GM21381 (cell line): Measurements from ENCODE around the gene RNF19B.

Source experiments
- ATAC-seq: cut with Tn5 transposase; IDR thresholded peaks from one replicate; pipeline ENCODE4 v1.9.1; 2021; ENCODE audit warnings: mild to moderate bottlenecking, moderate library complexity; ENCODE audit not compliant: unreplicated experiment

Gene RNF19B

GRCh38 chr1:32903991-32904785 lies 60.4 kb downstream of the RNF19B start:
- no peak for ATAC-seq

DNA sequence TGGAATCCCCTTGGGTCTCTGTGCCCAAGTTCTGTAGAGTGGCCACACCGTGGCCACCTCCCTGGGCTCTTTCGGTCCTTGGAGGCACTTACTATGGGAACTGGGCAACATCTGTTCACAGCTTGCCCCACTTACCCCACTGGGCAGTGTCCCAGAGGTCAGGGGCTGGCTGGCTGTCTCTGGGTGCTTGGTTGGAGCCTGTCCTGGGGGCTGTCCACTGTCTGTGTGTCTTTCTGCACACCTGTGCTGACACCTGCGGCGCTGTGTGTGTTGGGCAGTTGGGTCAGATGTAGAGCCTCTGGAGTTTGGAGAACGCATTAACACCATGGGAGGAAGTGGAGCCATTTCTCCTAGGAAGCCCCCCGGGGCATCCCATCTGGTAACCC lies 62.1 kb downstream of the RNF19B start:
- no peak for ATAC-seq

DNA sequence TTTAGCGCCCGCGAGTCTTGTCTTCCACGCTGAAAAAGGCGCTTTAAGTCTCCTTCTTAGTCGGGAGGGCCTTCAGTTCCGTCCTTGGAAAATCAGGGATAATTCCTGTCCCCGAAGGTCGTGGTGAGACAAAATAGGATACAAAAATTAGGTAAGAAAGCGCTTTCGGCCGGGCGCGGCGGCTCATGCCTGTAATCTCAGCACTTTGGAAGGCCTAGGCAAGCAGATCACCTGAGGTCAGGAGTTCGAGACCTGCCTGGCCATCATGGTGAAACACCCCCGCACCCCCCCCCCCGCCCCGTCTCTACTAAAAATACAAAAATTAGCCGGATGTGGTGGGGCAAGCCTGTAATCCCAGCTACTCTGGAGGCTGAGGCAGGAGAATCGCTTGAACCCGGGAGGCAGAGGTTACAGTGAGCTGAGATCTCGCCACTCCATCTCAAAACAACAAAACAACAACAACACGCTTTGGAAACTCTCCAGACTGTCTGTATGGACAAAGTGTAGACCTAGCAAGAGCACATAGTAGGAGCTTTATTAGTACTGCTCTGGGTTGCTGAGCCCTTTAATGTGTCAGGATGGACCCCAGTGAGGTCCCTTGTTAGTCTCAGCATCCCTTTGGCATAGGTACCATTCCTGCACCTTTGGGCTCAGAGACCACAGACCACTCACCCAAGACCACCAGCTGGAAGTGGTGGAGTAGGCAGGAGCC lies 62.6 kb downstream of the RNF19B start:
- ATAC-seq, result no peak

DNA sequence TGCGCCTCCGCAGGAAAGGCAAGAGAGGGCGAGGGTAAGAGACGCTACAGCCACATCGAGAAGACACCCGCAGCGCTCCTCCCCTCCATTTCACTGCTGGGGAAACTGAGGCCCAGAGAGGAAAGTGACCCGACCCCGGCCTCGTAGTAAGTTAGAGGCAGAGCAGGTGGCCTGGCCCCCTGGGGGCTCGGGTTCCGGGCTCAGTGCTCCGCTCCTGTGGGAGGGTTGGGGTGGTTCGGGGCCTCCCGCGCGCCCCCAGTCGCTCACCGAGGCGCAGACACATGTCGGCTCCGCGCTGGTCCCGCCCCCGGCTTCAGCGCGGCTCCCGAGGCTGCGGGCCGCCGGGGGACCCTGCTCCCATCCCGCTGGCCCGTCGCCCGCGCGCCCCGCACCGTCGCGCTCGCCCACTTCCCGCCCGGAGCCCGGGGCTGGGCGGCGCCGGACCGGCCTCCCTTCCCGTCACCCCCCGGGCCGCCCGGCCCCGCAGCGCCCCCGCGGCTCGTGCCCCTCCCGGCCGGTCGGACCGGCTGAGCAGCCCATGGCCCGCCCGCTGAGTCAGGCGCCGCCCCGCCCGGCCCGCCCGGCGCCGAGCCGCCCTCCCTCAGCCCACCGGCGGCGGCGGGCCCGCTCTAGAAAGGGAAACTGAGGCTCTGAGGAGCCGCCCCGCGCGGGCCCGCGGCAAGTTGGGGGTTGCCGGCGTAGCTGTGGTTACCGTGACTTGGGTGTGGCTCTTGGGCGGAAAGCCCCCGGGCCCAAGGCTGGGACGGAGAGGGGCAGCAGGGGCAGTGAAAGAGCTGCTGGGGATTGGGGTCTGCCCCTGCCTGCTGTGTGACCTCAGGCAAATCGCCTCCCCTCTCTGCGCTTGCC lies 63.4 kb downstream of the RNF19B start, which contains the start of gene TMEM54:
TMEM54 (minus strand) TSS at position 434 of the 867 bp plus-strand sequence; CDS start at position 283, 151 bp downstream.
- no peak for ATAC-seq

DNA sequence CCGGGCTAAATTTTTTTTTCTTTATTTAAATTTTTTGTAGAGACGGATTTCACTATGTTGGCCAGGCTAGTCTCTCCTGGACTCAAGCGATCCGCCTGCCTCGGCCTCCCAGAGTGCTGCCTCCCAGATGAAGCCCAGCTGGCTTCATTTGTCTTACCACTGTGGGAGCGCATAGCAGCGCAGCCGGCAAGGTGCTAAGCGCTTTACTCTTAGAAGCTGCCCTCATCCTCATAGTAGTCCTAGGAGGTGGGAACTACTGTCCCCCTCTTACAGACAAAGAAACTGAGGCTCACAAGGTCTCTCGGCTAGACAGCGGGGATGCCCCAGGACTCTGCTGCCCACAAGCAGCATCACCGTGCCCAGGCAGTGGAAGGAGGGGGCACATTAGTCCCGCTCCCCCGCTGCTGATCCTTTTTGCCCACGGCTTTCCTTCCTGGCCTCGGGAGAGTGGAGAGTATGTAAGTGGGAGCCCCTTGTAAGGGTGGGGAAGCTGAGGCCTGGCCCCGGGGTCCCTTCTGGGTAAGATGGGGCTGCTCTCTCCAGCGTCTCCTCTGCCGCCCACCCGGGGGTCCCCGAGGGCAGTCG lies 64.1 kb downstream of the RNF19B start:
- no peak for ATAC-seq

DNA sequence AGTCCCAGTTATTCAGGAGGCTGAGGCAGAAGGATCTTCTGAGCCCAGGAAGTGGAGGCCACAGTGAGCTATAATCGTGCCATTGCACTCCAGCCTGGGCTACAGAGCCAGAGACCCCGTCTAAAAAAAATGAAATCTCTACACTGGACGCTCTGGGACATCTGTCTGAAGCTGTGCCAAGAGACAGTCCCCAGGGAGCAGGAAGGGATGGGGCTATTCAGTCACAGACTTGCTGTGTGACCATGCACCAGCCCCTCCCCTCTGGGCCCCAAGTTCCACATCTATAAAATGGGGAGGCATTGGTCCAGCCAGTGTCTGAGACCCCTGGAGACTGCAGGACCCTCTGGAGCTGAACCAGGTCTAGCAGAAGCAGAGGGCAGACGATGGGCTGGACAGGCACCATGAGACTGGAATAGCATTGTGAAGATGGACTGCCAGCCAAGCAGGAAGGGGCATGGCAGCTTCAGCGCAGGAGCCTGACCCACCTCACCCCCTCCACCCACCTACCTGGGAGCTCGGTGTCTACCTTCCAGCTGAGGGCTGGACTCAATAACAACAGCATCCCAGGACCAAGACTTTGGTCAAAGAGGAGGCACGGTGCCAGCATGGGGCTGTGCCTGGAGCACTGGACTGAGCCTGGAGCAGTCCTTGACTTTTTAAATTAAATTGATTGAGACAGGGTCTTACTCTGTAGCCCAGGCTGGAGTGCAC lies 64.9 kb downstream of the RNF19B start:
- no peak for ATAC-seq

DNA sequence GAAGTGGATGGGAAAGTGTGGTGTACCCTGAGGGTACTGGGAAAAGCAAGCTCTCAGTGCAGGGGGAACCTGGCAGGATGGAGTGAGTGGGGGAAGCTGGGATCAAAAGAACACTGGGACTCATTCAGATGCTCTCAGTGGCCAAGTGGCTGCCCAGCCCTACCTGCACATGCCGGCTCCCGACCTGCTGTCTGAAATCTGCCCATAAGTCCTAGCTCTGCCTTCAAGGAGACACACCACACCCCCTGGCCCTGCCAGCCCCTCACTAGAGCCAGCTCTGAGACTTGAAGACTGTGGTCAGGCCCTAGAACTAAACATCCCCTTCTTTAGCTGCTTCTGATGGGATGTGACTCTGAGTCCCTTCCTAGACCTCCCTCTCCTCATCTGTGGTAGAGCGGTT lies 65.7 kb downstream of the RNF19B start:
- no peak for ATAC-seq

GRCh38 chr1:32898056-32898455 lies 66.6 kb downstream of the RNF19B start:
- ATAC-seq, result no peak

GRCh38 chr1:32897082-32898049 lies 67.2 kb downstream of the RNF19B start:
- ATAC-seq, result no peak

GRCh38 chr1:32896451-32896850 lies 68.2 kb downstream of the RNF19B start:
- ATAC-seq, result no peak

- ATAC-seq, result no peak
Observed at GRCh38 chr1:32895325-32896215, 69.0 kb downstream of the RNF19B start.

DNA sequence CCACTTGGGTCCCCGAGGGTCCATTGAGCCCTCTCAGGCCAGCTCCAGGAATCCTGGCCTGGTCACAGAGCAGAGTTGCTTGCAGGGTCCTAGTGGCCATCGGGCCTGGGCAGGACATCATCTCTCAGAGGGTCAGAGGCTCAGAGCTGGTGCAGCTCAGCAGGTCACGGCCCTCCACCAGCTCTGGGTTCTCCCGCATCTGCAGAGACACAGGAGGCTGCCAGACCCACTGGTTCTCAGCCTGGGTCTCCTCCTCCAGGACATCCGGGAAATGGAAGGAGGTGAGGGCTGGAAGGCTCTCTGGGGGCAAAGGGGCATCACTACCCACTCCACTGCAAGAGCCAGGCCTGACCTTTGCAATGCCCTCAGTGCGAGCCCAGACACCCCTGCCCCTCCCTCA lies 69.9 kb downstream of the RNF19B start:
- ATAC-seq, result no peak

DNA sequence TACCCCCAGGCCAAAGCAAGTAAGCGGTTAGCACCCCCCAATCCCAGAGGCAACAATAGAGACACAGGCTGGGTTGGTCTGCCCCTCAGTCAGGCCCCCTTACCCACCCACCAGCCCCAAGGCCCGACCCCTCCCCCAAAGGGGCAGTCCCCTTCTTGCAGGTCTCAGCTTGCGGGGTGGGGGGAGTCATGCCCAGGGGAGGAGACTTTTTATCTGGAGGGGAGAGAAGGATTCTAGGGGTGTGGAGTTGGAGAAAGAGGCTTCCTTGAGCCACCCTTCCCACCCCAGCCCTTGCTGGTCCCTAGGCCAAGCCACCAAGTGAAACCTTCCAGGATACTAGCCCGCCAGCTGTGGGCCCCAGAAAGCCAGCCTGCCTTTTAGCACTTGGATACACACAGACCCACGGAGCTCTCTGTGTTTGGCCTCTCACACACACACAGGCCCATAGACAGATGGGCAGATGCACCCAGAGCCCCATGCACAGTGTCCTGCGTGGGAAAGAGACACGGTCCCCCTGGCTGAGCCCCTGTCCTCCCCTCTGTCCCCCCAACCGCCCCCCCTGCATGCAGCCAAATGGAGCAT lies 70.5 kb downstream of the RNF19B start:
- ATAC-seq, result no peak

DNA sequence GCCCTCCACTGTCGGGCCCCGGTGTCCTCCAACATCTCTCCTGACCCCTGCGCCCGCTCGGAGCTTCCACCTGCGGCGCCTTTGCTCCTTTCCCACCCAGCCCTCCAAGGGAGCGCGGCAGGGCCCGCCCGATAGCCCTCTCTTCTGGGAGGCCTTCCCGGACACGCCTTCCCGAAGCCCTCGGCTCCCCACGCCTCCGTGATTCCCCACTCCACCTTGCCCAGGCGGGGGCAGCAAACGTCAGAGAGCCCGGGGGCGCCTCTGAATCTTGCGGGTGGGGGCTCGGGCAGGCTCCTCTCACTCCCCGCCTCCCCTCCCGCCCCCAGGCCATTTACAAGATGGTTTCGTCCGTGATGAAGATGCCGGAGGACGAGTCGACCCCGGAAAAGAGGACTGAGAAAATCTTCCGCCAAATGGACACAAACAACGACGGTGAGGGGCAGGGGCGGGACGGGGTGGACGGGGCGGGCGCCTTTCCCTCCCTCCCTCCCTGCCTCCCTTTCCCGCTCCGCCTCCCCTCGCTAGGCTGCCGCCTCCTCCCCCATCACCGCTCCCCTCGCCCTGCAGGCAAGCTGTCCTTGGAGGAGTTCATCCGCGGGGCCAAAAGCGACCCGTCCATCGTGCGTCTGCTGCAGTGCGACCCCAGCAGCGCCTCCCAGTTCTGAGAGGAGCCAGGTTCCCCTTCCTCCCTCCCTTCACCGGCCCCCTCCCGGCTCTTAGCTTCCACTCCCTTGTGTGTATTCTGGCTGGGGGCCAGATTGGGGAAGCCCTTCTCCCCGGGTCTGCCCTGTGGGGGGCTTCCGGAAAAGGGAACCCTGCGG lies 71.2 kb downstream of the RNF19B start:
- ATAC-seq, result no peak

- no peak for ATAC-seq
Observed at GRCh38 chr1:32892368-32893197, 72.0 kb downstream of the RNF19B start.

DNA sequence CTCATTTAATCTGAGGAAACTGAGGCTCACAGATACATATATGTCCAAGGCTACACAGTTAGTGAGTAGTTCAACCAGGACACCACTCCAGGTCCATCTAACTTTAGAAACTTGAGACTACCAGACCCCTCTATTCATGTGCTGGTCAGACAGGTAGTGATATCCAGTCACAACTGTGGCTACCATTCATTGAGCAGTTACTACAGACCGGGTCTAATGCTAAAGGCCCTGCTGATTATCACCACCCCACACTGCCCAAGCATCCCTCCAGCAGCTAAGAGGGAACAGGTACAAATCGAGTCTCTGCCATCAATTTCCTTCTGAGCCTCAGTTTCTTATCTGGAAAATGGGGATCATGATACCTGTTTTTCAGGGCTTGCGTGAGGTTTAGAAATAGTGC lies 73.0 kb downstream of the RNF19B start:
- no peak for ATAC-seq
